ENCODE results near the gene EML6.

EML6 gene

DNA sequence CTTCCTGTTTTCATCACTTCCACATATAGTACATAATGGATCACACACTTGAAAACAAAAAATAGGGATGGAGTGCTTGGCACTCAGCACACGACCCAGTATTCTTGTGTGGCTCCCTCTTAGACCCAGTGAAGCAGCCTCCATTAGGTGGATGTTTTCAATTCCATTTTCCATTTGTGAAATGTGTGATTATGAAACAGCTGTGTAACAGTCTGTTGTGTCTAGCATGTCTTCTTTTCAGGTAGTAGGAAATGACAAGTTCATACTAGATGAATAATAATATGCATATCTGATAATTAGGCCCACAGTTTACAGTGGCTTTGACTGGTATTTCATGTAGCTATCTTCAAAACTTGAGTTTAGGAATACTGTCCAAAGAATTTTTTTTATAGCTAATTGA lies 35.5 kb downstream of the EML6 start:
- DNase-seq = no peak

DNA sequence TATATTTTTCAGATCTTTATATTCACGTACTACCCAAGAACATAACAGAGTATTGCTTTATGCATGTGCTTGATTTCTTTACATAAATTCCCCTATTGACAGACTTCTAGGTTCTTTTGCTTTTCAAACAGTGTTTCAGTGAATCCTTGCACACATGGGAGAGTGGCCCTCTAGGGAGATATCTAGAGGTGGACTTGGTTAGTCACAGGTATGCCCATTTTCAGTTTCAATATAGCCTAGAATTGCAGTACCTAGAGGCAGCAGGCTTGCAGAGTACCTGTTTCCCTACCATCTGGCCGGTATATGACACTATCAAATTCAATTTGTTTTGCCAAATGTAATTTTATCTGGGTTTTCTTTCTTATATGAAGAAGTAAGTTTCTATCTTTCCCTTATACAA lies 36.8 kb downstream of the EML6 start:
- no peak for DNase-seq

DNA sequence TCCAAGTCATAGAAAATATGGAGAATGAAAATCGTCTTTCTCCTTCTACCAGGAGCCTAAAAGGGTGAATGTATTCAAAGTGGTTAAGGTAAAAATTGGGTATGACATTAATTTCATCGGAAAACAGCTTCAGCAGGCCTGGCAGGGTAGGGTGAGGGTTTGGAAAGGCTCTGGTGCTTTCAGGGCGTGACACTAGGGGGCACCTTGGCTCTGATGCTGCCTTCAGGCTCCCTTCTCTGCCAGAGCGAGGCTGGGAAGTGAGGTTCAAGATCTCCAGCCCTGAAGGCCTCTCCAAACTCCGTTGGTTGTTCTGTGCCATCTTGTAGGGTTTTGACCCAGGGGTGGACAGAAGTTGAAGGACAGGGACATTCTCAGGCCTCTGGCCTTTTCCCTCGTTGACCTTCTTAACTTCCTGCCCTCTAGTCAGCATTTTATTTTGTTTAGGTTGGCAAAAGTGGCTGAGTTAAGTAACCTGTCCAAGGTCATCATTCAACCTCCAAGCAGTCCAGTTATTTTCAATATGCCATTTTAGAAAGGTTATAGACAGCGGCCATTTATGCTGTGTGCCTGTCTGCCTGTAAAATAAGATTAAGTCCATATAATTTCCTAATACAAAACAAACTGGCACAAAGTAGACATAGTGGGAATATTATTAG lies 40.3 kb downstream of the EML6 start:
- peak in 1 of 2 donors; percentile 2 for DNase-seq

DNA sequence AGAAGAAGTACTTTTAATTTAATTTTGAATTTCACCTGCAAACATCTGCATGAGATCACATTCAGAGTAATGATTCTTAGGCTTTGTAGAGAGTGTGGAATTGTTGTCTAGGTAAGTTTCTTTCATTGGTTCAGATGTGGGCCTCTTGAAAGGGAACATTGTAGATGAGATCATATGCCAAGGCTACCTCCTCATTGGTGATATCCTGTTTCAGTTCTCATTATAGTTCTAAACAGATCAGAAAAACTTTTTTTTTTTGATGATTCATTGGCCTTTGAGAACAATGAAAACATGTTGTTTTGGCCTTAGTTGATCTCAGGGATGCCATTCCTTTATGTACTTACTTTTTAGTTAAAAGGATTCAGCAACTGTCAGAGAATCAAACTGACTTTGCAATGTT lies 44.5 kb downstream of the EML6 start:
- DNase-seq = peak in 1 of 2 donors; percentile 7

DNA sequence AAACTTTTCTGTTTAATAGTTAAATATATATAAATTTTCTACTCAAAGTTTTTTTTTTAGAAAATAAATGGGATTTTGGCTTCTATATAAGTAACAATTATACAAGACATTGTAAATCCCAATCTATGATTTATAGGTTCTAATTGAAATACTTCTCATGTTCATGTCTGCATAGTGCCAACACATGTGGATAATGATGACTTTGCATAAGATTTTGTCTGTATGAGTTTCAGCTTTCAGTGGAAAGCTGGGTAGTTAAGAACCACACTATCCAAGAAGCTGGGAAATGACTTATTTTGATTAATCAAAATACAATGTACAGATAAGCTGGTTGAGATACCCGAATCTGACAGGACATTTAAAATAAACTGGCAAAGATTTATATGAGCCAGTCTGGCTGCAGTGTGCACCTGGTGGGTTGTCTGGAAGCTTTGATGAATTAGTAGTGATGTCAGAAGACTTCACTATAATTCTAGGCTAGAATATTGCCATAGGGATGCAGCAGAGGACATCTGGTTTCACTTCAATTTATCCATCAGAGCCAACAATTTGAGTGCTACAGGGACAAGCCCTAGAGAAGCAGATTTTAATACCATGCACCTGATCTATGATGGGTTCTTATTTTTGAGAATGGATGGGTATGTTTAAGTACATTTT lies 45.4 kb downstream of the EML6 start:
- DNase-seq = no peak

DNA sequence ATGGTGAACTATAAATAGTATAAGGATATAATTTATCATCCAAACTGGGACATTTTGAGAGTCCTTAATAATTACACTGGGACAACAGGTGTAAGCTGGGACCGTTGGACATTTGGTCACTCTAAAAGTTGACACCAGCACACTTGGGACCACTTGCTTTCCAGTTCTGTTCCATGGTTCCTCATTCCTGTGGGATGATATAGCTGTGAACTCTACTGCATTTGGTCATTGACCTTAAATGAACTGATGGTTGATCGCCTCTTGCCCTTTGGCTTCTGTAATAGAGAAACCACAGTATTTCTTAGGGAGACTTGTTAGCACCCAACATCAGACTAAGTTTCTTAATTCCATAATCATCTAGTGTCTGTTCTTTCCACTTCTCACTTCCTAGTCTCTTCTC lies 46.7 kb downstream of the EML6 start:
- DNase-seq = peak in 1 of 2 donors; percentile 8

DNA sequence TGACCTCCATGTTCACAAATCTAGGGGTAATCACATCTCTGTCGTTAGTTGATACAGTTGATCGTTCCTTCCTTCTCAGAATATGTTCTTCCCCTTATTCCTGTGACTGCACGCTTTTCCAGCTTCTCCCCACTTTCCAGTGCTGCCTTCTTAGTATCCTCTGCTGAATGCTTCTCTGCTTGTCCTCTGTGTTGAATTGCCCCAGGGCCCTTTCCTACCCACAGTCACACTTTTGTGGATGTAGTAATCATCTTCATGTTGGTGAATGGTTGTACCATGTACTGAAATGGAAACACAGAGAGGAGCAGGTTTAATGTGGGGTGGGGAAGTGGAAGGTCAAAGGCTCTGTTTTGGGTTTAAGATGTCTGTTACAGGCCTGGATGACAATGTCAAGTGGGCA lies 47.2 kb downstream of the EML6 start:
- no peak for DNase-seq

DNA sequence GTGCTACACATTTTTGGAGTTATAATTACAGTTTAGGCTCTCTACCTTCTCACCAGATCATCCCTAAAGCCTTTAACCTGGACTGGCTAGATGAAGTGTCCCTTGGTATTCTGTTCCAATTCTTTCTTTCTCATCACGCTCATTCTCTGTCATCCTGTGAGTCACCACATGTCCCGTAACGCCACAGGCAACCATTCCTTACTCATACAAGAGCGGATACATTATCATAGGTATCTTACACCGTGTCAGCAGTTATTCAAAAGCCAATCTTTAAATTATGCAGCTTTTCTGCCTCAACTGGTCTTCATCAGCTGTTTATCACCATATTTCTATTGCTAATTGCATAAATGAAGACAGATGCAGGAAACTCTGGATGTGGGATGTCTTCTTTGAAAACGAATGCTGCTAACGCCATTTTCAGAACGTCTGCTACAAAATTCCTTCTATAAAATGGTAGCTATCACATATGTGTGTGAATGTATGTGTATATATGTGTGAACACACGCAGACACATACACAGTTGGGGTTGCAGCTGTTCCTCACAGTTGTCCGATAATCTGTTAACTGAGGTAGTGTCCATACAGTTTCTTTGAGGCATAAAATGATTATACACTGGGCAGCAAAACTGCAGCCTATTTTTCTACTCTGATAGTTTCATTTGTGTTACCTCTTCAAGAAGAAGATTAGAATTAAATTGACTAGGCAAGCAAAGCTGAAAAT lies 47.9 kb downstream of the EML6 start:
- no peak for DNase-seq

DNA sequence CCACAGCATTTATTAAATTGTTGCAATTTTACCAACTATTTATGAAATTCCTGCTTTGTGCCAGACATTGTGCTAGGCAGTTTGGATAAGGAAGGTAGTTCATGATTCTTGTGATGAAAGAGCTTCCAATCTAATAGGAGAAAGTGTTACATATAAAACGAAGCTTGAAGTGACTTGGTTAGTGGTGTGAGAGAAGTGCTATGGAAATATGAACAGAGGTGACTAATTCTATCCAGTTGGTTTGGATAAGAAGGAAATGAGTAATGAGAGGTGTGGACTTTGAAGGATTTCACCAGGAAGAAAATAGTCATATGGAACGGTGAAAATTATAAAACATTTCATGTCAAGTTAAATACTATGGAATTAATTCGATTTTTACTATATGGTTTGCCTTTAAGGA lies 48.6 kb downstream of the EML6 start:
- DNase-seq = no peak

DNA sequence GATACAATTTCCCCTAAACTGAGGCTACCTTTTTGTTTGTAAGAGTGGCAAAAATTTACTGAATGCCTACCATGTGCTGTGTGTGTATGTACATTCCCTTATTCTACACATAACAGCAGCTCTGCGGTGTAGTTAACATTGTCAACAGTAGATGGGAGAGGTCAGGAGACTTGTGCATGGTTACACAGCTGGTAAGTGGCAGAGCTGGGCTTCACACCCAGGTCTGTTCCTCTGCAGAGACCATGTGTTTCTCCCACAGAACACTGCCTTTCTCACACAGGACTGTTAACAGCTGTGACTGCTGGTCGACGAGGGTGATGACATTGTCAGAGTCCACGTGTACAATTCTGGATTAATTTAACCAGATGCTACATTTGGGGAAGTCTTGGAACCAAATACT lies 49.1 kb downstream of the EML6 start:
- DNase-seq = no peak

DNA sequence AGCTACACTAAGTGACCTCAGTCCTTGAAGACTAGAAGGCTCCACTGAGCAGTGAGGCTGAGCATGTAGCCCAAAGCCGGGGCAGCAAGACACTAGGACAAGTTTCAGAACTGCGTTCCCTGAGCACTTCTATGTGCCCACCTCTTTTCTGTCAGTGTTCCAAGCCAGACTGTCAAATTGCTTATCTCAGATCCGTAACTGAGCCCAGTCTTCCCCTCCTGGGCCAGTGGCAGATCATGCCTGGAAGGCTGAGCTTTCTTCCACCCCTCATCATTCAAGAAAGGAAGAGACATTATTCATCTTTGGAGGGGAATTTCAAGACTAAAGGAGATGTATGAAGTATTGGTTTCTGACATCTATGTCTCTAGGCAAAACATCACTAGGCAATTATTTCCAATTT lies 49.8 kb downstream of the EML6 start:
- no peak for DNase-seq

DNA sequence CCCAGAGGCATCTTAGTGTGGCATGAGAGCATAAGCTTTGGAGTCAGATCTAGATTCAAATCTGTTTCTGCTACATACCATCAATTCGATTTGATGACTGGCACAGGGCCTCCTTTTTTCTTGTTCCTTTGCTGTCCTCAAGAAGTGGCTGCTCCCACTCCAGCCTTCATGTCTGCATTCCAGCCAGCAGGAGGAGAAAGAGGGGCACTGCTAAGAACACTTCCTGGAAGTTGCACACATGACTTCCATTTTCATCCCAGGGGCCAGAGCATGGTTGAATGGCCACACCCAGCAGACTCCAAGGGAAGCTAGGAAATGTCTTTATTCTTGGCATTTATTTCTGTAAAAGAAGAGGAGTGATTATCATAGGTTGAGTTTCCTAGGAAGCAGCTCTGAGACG lies 50.4 kb downstream of the EML6 start:
- DNase-seq = no peak

DNA sequence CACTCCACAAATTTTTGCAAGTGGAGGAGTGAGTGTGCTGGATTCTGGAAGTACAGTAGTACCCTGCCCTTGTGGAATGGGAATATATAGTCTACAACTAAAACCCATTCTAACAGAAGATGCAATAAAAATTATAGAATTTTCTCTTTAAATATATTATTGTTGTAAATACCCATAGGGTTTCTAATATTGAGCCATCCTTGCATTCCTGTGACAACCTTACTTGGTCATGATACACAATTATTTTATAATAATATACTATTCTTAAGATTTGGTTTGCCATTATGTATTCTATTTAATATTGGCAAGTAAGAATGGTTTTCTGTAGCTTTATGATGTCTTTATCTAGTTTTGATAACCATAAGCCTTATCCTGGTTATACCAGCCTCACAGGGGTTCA lies 52.2 kb downstream of the EML6 start:
- DNase-seq = no peak

DNA sequence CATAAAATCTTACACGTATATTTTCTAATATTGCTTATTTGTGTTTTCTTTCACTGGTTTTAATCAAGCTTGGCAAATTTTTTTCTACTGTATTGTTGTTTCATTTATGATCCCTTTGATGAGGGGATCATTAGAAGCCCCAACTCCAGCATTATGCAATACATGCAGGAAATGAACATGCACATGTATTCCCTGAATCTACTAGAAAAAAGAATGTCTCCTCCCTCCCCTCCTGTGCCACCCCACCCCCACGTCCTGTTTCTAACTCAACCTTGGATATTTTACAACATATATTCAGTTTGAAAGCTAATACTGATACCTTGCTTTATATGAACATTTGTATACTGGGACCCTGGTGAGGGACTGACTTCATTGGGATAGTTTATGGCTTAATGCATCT lies 53.0 kb downstream of the EML6 start:
- DNase-seq = no peak

DNA sequence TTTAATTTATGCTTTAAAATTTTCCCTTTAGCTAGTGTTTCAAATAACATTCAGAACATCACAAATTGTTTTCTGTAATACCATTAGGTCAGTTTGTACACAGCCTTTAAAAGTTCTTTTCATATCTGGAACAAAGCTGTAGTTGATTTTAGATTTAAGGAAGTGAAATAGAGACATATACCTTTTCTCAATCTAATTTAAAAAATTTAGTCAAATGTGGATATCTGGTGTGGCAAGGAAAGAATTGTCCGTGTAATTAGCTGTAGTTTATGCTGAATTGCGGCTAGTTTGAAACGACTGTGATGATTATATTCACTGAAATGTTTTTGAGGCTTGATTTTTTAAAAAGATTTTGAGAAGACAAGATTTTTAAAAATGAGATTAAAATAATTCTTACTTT lies 59.9 kb downstream of the EML6 start:
- DNase-seq = no peak

DNA sequence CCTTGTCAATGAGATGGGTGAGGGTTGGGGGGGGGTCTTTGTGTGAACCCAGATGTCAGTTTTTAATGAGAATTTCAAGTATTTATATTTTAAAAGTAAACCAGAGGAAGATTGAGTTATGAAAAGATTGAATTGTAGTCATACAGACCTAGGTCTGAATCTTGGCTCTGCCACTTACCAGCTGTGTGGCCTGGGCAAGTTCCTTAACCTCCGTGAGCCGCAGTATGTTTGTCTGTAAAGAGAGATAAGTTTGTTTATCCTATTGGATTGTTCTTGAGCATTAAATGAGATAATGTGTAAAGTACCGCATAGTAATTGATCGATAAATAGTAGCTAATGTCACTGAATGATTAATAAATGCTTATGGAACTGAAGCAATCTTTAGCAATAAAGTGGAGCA lies 63.8 kb downstream of the EML6 start:
- no peak for DNase-seq

DNA sequence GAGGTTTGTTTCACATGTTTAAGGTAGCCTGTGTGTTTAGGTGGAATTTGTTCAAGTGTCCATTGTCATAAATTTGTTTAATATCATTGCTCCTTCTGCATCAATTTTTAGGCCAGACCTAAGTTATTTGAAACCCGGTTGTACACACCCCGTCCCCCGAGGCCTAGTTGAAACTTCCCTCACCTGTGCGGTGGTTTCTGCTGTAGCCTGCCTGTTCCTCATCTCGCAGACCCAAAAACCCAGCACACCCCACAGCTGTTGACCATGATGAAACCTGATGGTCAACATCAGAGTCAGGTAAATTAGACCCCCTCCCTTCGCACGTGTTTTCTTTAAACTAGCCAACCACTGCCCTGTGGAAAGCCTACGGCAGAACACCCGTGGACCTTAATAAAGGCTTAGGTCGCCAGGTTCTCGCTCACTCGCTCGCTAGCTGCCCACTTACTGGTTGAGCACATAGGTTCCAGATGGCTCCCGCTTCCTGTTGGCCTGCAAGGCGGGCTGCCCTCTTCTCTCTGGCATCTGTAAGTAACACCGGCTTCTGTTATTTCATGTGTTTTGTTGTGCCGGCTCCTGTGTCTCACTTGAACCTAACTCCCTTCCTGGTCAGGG lies 64.4 kb downstream of the EML6 start:
- DNase-seq = no peak

DNA sequence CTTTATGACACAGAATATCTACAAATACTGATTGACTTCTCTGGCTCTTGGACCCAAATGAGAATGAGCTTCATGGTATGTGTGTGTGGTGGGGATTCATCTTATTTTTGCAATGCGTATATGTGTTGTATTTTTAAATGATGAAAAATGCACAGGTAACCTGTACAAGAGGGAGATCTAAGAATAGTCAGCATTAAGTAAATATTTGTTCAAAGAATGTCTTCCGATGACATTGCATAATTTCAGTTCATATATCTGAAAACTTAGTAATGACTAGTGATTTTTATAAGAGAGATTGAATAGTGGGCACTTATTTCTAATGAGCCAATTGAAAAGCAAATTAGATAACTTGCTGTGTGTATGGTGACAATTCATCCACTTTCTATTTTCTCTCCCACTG lies 66.4 kb downstream of the EML6 start:
- DNase-seq = no peak

DNA sequence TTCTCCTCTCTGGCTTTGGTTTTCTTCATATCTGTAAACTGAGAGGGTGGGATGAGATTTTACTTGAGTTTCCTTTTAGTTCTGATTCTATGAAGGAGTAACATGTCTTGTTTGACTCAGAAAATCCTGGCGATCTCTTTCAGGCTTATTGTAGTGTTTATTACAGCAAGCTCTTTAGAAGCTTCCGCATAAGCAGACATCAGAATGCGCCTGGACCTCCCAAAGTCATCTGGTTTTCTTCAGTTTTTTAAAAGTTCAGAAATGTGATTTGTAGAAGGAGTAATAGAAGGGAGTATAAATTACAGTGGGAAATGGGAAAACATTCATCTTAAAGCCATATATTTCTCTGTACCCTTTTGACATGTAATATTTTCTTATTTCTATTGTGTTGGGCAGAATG lies 68.4 kb downstream of the EML6 start:
- no peak for DNase-seq

DNA sequence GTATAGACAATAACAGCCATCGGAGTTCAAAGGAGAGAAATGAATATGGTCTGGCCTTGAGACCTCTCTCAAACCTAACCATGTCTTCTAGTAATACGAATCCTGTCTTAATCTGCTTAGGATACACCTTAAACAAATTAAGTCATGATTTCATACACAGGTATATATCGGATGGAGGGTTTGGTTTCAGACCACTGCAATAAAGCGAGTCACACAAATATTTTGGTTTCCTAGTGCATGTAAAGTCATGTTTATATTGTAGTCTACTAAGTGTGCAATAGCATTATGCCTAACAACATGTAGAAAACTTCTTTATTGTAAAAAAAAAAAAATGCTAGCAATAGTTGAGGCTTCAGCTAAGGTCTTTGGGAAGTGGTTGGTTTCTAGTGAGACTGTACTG lies 73.8 kb downstream of the EML6 start:
- no peak for DNase-seq

DNA sequence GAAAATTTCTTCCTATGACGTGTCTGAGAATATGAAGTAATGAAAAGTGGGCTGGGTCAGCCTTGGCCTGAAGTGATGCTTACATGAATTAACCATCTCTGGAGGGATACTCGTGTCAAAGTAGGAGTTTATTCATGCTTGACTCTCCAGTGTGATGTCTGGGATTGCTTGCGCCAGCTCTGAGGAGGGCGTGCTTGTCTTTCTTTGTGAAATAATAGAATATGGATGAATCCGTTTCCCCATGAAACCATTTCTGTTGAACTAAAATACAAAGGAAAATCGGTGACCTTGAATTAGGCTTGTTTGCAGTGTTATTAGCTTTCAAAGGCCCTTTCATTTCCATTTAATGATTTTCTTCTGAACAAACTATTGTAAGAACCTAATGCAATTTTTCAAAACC lies 77.9 kb downstream of the EML6 start:
- no peak for DNase-seq

DNA sequence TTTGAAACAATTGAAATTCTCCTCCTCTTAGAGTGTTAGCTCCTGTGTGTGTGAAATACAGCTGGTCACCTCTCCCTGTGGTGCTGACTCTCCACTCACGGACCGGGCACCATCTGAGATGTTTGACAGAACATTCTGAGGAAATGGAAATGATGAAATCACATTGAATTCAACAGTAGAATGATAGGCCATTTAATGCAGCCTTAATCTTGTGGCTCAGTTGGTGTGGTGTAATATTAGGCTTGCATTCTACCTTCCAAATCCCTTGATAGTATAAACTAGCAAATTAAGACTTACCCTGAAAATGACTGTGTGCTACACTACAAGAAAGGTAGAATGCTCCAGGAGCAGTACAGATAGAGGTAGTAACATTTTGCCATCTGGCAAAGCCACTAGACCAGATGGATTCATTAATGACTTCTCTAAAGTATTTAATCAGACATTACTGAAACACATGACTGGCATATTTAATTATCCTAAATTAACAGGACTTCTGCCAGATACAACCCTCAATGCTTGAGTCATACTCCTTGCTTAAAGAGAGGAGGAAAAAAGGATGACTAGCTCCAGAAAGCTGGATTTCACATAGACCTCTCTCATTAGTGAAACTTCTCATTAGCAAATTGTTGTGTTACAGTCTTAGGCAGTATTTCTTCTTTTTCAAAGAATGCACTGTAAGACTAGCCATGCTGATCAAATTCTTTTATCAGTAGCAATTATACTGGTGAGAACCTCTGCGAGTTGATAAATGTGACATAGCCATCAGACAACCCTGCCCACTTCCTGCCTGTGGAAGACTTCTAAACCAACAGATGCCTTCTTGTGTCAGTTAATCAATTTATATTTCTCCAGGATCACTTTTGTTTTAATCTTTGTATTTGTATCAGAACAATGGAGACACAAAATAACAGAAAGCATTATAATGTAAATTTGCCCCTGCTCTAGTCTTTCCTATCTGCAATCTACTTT lies 80.6 kb downstream of the EML6 start:
- DNase-seq = no peak

DNA sequence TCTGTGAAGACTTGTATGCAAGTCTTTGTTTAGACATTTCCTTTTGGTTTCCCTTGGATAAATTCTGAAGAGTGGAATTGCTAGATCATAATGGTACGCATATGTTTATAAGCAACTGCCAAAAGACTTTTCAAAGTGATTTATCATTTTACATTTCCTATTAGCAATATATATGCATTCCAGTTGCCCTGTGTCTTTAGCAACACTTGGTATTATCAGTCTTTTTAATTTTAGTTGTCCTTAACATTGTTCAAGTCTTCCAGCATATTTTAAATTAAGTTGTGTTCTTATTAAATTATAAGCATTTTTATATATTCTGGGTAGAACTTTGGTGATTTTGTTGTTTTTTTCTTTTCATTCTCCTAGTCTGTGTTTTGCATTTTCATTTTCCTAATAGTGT lies 81.8 kb downstream of the EML6 start:
- DNase-seq = no peak

Measured in inflammatory macrophage (primary cell).